AG04450 (cell line): ENCODE measurements around the gene CDA. TPM values are rescaled to one million over a fixed set of nuclear protein-coding genes. Genes with fewer than 3 reads are reported as not detected.
A peak's percentile ranks its signal among the peaks of the same experiment; 100 is the strongest.

Experiments
- CTCF ChIA-PET: fragments of 300-600, 350-600 bp; formaldehyde crosslinking; extraction: SDS; loops from one replicate; lab custom pipeline; 2022; ENCODE audit warnings: antibody characterized with exemption, inconsistent platforms; lab: Charles Lee
- POLR2A ChIA-PET: fragments of 350-600 bp; formaldehyde crosslinking; extraction: SDS; loops from one replicate; lab custom pipeline; 2021; ENCODE audit warnings: antibody characterized with exemption, inconsistent platforms; lab: Yijun Ruan, JAX
- DNase-seq: peaks from one replicate; pipeline ENCODE4 v3.0.0-alpha.2; 2011; ENCODE audit warnings: low read depth, low spot score
- H3K27ac ChIP-seq: one replicate; pipeline ENCODE4 v1.5.1; 2012; ENCODE audit warnings: low read depth, low read length, control low read depth
- H3K27me3 ChIP-seq: one replicate; pipeline ENCODE4 v1.6.0; 2012; ENCODE audit warnings: low read length; ENCODE audit not compliant: control insufficient read depth, insufficient read depth
- H3K4me3 ChIP-seq: 2 replicates; pipeline ENCODE4 v1.5.1; 2011; ENCODE audit warnings: mild to moderate bottlenecking, low read depth, low read length, control low read depth
- H3K9me3 ChIP-seq: 2 replicates; pipeline ENCODE4 v1.5.1; 2012; ENCODE audit warnings: low read length; ENCODE audit not compliant: control insufficient read depth, insufficient read depth
- polyA plus RNA-seq: library from polyadenylated mRNA; depleted of rRNA; stranded (reverse); fragments of >200 nt; gene quantifications from 2 replicates; pipeline ENCODE4 v1.2.3, GENCODE V29; 2011
- TF ChIP-seq, protein P1 (sequence below): IDR thresholded peaks from 2 replicates; pipeline ENCODE4 v1.5.1; 2011; ENCODE audit warnings: low read depth, low read length, control low read depth, inconsistent platforms

The CDA gene
- polyA plus RNA-seq, 1 experiment, result 2.8 TPM

DNA sequence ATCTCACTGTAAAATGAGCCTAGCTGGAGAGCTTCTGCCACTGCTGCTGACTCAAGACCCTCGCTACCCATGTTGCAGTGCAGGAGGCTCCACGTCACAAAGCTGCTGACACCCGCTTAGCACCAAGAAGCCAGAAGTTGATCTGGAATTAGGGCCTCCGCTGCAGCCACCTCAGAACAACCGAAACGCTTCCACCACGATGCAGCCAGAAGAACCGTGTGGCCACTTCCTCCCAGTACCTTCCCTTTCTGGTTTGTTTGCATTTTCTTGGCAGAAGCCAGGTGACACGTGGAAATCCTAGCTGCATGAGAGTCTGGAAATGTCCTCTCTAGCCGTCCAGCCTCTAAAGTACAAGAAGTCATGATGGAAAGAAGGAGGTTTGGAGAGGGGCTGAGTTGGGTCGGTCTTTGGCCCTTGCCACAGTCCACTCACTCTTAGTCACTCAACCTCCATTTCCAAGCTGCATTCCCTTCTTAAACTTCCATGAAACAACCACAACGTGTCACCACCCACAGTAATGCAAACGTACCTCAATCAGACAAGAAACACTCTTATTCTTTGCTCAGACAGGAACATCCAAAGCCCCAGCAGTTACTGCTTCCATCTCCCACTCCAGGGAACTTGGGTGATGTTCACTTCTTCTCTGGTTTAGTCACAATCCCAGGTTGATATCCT is 10.0 kb upstream of the CDA start:
- H3K9me3 ChIP-seq, result no peaks in the 10 kb centered on the region
- CTCF ChIA-PET, result interaction anchor here (1.1 to 1.8 kb wide), 2 partner anchors 54 to 55 kb away, joined by 3 to 5 read pairs; no protein-coding TSS in a partner anchor
- no peak overlapping the region for H3K4me3 ChIP-seq
- TF ChIP-seq, protein P1, sequence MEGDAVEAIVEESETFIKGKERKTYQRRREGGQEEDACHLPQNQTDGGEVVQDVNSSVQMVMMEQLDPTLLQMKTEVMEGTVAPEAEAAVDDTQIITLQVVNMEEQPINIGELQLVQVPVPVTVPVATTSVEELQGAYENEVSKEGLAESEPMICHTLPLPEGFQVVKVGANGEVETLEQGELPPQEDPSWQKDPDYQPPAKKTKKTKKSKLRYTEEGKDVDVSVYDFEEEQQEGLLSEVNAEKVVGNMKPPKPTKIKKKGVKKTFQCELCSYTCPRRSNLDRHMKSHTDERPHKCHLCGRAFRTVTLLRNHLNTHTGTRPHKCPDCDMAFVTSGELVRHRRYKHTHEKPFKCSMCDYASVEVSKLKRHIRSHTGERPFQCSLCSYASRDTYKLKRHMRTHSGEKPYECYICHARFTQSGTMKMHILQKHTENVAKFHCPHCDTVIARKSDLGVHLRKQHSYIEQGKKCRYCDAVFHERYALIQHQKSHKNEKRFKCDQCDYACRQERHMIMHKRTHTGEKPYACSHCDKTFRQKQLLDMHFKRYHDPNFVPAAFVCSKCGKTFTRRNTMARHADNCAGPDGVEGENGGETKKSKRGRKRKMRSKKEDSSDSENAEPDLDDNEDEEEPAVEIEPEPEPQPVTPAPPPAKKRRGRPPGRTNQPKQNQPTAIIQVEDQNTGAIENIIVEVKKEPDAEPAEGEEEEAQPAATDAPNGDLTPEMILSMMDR, result no peak
- H3K27me3 ChIP-seq, result no peaks in the 10 kb centered on the region
- no peak overlapping the region for H3K27ac ChIP-seq
- DNase-seq, result no peak
- POLR2A ChIA-PET, result no interaction called here

DNA sequence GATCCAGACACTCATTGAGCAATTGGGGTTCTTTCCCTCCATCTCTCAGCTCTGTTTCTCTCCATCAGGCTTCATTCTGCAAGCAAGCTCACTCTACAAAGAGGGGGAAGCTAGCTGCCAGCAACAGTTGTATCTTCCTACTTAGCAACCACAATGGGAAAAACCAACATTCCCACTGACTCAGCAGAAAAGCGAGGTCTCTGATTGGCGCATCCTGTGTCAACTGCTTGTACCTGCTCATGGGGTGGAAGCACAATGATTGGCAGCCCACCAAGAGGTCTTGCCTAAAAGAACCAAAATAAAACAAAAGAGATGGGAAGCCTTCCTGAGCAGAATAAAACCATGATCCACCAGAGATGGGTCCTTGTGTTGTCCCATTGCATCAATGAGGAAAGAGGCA is 4.0 kb upstream of the CDA start:
- ChIA-PET CTCF (interaction anchor here (1.0 to 1.4 kb wide), 3 partner anchors 10 to 77 kb away, joined by 3 to 10 read pairs (median 3); no protein-coding TSS in a partner anchor), POLR2A (no interaction called here)
- Histone ChIP-seq H3K27me3 (no peaks in the 10 kb centered on the region), H3K9me3 (peaks cover 4% of the 10 kb centered on the region), H3K4me3 (no peak overlapping the region), H3K27ac (no peak overlapping the region)
- TF ChIP-seq, protein P1, result no peak
- DNase-seq, result no peak

DNA sequence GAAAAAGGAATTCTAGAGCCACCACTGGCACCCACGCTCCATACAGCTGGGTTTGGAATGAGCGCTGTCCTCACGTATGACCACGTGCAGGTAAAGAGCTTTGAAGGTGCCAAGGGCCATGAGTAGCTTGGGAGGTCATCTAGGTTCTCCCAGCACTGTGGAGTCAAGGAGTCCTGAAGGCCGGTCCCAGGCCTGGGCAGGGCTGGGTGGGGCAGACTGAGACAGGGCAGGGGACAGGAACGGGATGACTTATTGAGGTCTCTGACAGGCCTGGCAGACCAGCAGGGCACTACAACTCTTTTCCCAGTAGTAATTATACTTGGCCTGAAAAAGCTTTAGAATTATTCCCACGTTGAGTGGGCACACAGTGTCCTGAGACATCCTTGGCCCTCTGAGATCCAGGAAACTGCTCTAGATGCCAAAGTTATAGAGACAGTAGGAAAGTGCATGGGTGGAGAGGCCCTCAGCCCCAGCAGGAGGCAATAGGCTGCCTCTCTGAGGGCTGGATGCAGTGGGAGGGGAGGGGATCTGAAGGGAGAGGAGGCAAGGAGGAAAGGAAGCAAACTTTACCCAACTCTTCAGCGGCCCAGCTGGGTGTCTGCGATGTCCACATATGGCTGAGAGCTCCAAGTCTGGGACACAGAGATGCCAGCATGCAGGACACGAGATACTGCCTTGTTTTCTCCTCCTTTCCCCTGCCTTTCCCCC is 1.8 kb upstream of the CDA start:
- Histone ChIP-seq H3K9me3 (peaks cover 4% of the 10 kb centered on the region), H3K4me3 (no peak overlapping the region), H3K27ac (no peak overlapping the region), H3K27me3 (no peaks in the 10 kb centered on the region)
- TF ChIP-seq, protein P1, result peak; percentile 12; the same call in 1 of the 2 replicates
- ChIA-PET POLR2A (no interaction called here), CTCF (interaction anchor here (0.6 to 2.9 kb wide), 4 partner anchors 9 to 67 kb away, joined by 3 to 20 read pairs (median 7); no protein-coding TSS in a partner anchor)
- no peak for DNase-seq

DNA sequence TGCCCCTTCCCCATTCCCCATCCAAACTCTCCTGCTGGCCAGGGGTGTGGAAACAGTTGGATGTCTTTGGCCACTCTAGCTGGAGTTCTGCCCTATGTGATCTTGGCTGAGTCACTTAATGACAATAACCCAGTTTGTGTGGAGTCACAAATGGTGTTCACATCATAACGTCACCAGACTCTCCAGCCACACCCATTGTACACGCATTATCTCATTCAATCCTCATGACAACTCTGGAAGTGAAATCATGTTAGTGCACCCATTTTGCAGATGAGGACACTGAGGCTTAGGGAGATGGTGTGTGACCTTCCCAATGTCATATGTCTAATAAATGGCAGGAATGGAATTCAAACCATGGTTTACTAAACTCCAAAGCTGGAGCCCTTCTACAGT is 1.2 kb upstream of the CDA start:
- Histone ChIP-seq H3K4me3 (no peak overlapping the region), H3K27me3 (no peaks in the 10 kb centered on the region), H3K9me3 (peaks cover 4% of the 10 kb centered on the region), H3K27ac (no peak overlapping the region)
- CTCF ChIA-PET, result interaction anchor here (0.6 to 2.9 kb wide), 3 partner anchors 12 to 68 kb away, joined by 4 to 20 read pairs (median 10); no protein-coding TSS in a partner anchor
- POLR2A ChIA-PET, result no interaction called here
- DNase-seq, result no peak
- TF ChIP-seq, protein P1, result no peak
